GM19468 (cell line): ENCODE data around the gene TGFB3.

Experiments used
- ATAC-seq: cut with Tn5 transposase; IDR thresholded peaks from one replicate; pipeline ENCODE4 v1.9.1; 2021; ENCODE audit warnings: mild to moderate bottlenecking, moderate library complexity, moderate number of reproducible peaks; ENCODE audit not compliant: unreplicated experiment; ENCODE audit errors: extremely low read depth

Gene TGFB3

GRCh38 chr14:75913183-75913582, 68.6 kb downstream of the TGFB3 start:
- ATAC-seq: no peak

GRCh38 chr14:75911883-75912282, 69.9 kb downstream of the TGFB3 start:
- ATAC-seq: no peak

GRCh38 chr14:75910048-75910447, 71.7 kb downstream of the TGFB3 start:
- no peak for ATAC-seq

- ATAC-seq: no peak
Measured at GRCh38 chr14:75909630-75910029, 72.2 kb downstream of the TGFB3 start.
